Heart left ventricle (tissue), 16 donors: ENCODE measurements around the gene IL1RL1. TPM values are rescaled to one million over a fixed set of nuclear protein-coding genes. Genes with fewer than 3 reads are reported as not detected.

Experiments used
- ATAC-seq, 4 donors: fragments of 200-7000 bp; cut with Tn5 transposase; one replicate each; pipeline ENCODE4 v1.9.1; 2020 to 2022; ENCODE audit warnings: moderate library complexity in 4 of 4, mild to moderate bottlenecking in 3 of 4, moderate number of reproducible peaks in 1 of 4
- DNase-seq, 5 donors: peaks; one replicate each; pipeline ENCODE4 v3.0.0-alpha.2; 2020
- H3K27ac ChIP-seq, 12 donors: fragments of 200-600 bp; sonication (generic) in 4 of 12; one replicate each; pipeline versions ENCODE4 v1.5.0 to v1.8.0; 2016 to 2022; ENCODE audit warnings: mild to moderate bottlenecking in 2 of 12
- H3K27me3 ChIP-seq, 9 donors: fragments of 200-600 bp; sonication (generic) in 2 of 9; one replicate each; pipeline versions ENCODE4 v1.5.1 to v1.8.0; 2016 to 2022; ENCODE audit warnings: mild to moderate bottlenecking in 3 of 9
- H3K36me3 ChIP-seq, 9 donors: fragments of 200-600 bp; sonication (generic) in 2 of 9; one replicate each; pipeline versions ENCODE4 v1.5.0 to v1.8.0; 2018 to 2022; ENCODE audit warnings: mild to moderate bottlenecking in 2 of 9
- H3K4me1 ChIP-seq, 12 donors: fragments of 200-600 bp; sonication (generic) in 4 of 12; one replicate each; pipeline versions ENCODE4 v1.5.0 to v1.8.0; 2016 to 2022; ENCODE audit warnings: mild to moderate bottlenecking in 3 of 12
- H3K4me3 ChIP-seq, 12 donors: fragments of 200-600 bp; sonication (generic) in 4 of 12; one replicate each; pipeline versions ENCODE4 v1.5.0 to v1.8.0; 2017 to 2022; ENCODE audit warnings: mild to moderate bottlenecking in 9 of 12, moderate library complexity in 4 of 12
- H3K9me3 ChIP-seq, 12 donors: fragments of 200-600 bp; sonication (generic) in 4 of 12; one replicate each; pipeline versions ENCODE4 v1.5.0 to v1.8.0; 2016 to 2022; ENCODE audit warnings: mild to moderate bottlenecking in 1 of 12
- POLR2A ChIP-seq, 2 donors: fragments of 450-650 bp; IDR thresholded peaks; one replicate each; pipeline ENCODE4 v1.6.1; 2017; ENCODE audit warnings: antibody characterized with exemption in 2 of 2, mild to moderate bottlenecking in 2 of 2, moderate library complexity in 2 of 2
- WGBS, 4 donors: extraction: QIAGEN DNeasy Blood & Tissue Kit in 2 of 4; methylation state at CpG; one replicate each; pipeline versions ENCODE4 v1.1.5 to v1.1.7; 2013 to 2018; 5-methylcytosine and 5-hydroxymethylcytosine counted together
- intact Hi-C, 10 donors: fragments of 100-400 bp; cut with DNase I; formaldehyde crosslinking; loops; one replicate each; pipeline versions ENCODE4 v1.11.1 to v1.14.2; 2022
- polyA plus RNA-seq, 2 donors: library from polyadenylated mRNA; stranded (reverse); fragments of 200-250 nt; gene quantifications; one replicate each; pipeline ENCODE4 v1.2.3, GENCODE V29; 2013
- total RNA-seq, 9 donors: library from RNA; depleted of rRNA in 2 of 9; stranded (reverse); fragments of >200 nt in 2 of 9; fragmentation: NEBNext Ultra II Directional in 3 of 9; extraction: Animal tissue kit (Norgen Biotek cat#: 25700) in 3 of 9; gene quantifications; one replicate each; pipeline versions ENCODE4 v1.1.0 to v1.2.4, GENCODE V29; 2016 to 2023
- TF ChIP-seq, protein P1 (sequence below), 12 donors: fragments of 200-600 bp; sonication (generic) in 4 of 12; IDR thresholded peaks; one replicate each; pipeline versions ENCODE4 v1.5.0 to v1.8.0; 2018 to 2022; ENCODE audit warnings: antibody characterized with exemption in 12 of 12, mild to moderate bottlenecking in 5 of 12
- donor health status: ischemic (EF 13 %, LVEDD 7.1; RV severe dilation, severe dysfunction).
- donor health status: healthy with polysubstance abuse.
- donor health status: DM: no; HTN: yes; CAD: no.
- donor health status: DM: no; HTN: no; CAD: no.
- donor health status: ischemic (EF 25% LVEDD 6.9; RV normal size, moderate dysfunction).
- donor health status: ischemic (EF 25% LVEDD 5.7; RV mildly dilated, moderate dysfunction).
- donor health status: healthy.
- donor health status: DM: yes; HTN: yes; CAD: no.
- donor health status: ischemic (EF 35%, LVEDD 5.7; RV mildly dilated, moderate dysfunction).
- donor health status: nonischemic (EF 11% LVEDD 7.7; RV severe dilation, severe dysfunction).
- donor health status: DM: yes; HTN: yes; CAD: no.
- donor health status: PGD.
- donor health status: ischemic (EF 29% LVEDD 5.4; RV normal size, mild dysfunction).
- donor health status: nonischemic (EF 23%, LVEDD 6.1; RV moderate dilation, normal function).

IL1RL1 gene
- total and polyA plus RNA-seq, 11 donors, result 0.25 to 84.9 (median 1.6) TPM

DNA sequence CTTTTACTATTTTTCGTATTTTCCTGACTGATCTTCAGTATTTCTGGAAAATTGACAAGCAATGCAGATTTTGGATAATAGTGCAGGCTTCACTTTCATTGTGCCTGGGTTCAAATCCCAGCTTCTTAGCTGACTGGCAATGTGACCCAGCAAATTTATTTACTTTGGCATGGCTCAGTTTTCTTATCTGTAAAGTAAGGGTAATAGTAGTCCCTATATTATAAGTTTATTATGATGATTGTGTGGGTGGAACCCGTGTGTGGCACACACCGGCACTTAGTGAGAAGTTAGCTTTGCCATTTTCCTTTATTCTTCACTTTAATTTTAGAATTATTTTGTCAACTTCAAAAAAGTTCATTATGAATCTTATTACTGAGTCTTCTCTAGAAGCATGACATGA, 7.8 kb upstream of the IL1RL1 start:
- no peaks in the 10 kb centered on the region for H3K36me3 ChIP-seq
- DNase-seq (no peak), ATAC-seq (no peak)
- peaks cover 0 to 65% (median 5%) of the 10 kb centered on the region in 9 donors for H3K27me3 ChIP-seq
- WGBS, 4 donors, result 90 to 93% (median 91%) methylated on average over 3 of the region's 3 CpGs
- H3K4me3 ChIP-seq, result no peak overlapping the region
- peaks cover 0 to 6% (median 0%) of the 10 kb centered on the region in 12 donors for H3K4me1 ChIP-seq
- H3K9me3 ChIP-seq, result no peaks in the 10 kb centered on the region
- TF ChIP-seq, protein P1, sequence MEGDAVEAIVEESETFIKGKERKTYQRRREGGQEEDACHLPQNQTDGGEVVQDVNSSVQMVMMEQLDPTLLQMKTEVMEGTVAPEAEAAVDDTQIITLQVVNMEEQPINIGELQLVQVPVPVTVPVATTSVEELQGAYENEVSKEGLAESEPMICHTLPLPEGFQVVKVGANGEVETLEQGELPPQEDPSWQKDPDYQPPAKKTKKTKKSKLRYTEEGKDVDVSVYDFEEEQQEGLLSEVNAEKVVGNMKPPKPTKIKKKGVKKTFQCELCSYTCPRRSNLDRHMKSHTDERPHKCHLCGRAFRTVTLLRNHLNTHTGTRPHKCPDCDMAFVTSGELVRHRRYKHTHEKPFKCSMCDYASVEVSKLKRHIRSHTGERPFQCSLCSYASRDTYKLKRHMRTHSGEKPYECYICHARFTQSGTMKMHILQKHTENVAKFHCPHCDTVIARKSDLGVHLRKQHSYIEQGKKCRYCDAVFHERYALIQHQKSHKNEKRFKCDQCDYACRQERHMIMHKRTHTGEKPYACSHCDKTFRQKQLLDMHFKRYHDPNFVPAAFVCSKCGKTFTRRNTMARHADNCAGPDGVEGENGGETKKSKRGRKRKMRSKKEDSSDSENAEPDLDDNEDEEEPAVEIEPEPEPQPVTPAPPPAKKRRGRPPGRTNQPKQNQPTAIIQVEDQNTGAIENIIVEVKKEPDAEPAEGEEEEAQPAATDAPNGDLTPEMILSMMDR (IDR thresholded peaks at IDR 0.05), result no peak
- no peak for TF ChIP-seq POLR2A (IDR thresholded peaks at IDR 0.05)
- H3K27ac ChIP-seq, result no peak overlapping the region
- intact Hi-C loops, result loop anchor here in 1 of 10 donors (5.0 kb wide), 1 partner anchor 34 kb away; no protein-coding TSS in a partner anchor

DNA sequence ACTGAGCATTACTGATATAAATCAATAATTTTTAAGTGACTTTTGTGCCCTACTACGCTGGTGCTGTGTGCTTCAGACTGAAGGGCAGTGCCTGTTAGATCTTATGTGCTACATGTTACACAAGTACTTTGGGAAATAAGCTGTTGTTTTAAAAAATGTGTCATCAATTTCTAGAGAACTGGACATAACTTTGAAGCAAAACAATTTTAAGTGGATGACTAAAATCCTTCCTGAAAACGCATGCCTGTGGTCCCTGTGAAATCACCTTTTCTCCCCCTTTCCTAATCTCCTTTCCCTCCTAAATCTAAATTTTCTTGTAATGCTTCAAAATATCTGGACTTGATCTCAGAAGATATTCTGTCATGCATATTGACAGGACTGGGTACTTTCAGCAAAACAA, 7.1 kb upstream of the IL1RL1 start:
- TF ChIP-seq POLR2A (IDR thresholded peaks at IDR 0.05), result no peak
- TF ChIP-seq, protein P1 (IDR thresholded peaks at IDR 0.05), result no peak
- Histone ChIP-seq H3K27ac (peak overlapping the region in 2 of 12 donors; percentile 18 to 69), H3K4me1 (peaks cover 0 to 6% (median 0%) of the 10 kb centered on the region in 12 donors), H3K9me3 (no peaks in the 10 kb centered on the region), H3K36me3 (no peaks in the 10 kb centered on the region), H3K4me3 (no peak overlapping the region), H3K27me3 (peaks cover 0 to 58% (median 5%) of the 10 kb centered on the region in 9 donors)
- WGBS, 4 donors, result 64 to 68% (median 65%) methylated on average over 2 of the region's 2 CpGs
- DNase-seq, result no peak
- intact Hi-C loops, result loop anchor here in 1 of 10 donors (5.0 kb wide), 1 partner anchor 33 kb away; no protein-coding TSS in a partner anchor
- ATAC-seq, result no peak

DNA sequence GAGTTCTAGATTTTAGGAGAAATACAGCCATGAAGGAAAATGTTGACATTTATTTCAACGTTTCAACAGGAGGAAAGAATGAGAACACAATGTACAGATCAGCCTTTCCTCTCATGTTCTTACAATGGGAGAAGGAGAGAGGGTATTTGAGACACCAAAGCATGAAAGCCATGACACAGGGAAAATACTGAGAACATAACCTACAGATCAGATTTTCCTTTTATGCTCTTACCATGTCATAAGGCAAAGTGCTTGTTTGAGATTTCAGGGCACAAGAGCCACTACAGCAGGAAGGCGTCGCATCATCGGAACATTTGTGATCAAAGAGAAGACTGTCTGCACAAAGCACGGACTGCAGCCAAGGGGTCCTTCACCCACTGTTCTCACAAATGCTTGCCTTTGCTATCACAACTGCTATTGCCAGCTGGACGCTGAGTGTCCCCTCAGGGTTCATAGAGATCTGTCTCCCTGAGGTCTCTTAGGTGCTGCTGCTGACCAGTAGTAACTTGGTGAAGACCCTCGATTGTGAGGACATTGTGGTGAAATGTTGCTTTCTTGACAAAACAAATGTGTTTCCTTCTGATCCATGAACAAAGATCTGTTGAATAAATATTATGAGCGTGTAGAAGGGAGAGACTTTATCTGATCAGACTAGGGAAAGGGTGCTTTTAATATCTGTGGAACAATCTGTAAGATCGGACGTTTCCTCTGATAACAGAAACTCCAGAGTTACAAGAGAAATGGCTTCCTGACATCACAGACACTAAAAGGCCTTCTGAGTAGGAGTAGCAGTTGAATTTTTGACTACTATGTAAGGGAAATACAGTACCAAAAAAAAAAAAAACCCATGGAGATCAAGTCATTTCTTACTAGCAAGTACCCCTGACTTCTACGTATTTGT, 6.4 kb upstream of the IL1RL1 start:
- H3K27me3 ChIP-seq, result peaks cover 0 to 53% (median 5%) of the 10 kb centered on the region in 9 donors
- no peaks in the 10 kb centered on the region for H3K9me3 ChIP-seq
- intact Hi-C loops, result loop anchor here in 1 of 10 donors (5.0 kb wide), 1 partner anchor 32 kb away; no protein-coding TSS in a partner anchor
- no peak for TF ChIP-seq POLR2A (IDR thresholded peaks at IDR 0.05)
- TF ChIP-seq, protein P1 (IDR thresholded peaks at IDR 0.05), result no peak
- H3K4me1 ChIP-seq, result peaks cover 0 to 6% (median 0%) of the 10 kb centered on the region in 12 donors
- ATAC-seq, result peak in 3 of 4 donors; percentile 33 to 57 (median 45)
- DNase-seq, result no peak
- H3K36me3 ChIP-seq, result no peaks in the 10 kb centered on the region
- H3K27ac ChIP-seq, result peak overlapping the region in 3 of 12 donors; percentile 18 to 69 (median 56)
- WGBS, 4 donors, result 40 to 59% (median 54%) methylated on average over 11 of the region's 11 CpGs
- H3K4me3 ChIP-seq, result no peak overlapping the region

DNA sequence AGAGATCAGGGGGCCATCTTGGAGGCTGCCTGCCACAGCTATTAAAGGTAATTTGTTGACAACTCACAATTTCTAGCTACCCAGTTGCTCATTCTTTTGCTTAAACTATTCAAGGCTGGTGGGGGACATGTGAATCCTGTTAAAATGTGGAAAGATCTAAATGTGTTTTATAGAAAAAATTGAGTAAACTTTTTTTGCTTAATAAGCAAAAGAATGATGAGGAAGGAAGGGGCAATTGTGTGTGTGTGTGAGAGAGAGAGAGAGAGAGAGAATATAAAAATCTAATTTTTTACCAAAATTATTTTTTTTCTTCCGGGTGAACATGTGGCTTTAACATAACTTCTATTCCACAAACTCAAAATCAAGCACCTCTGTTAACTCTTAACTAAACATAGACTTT, 5.2 kb upstream of the IL1RL1 start:
- Histone ChIP-seq H3K36me3 (no peaks in the 10 kb centered on the region), H3K9me3 (no peaks in the 10 kb centered on the region), H3K27me3 (peaks cover 0 to 42% (median 5%) of the 10 kb centered on the region in 9 donors), H3K27ac (peak overlapping the region in 1 of 12 donors; percentile 69), H3K4me3 (no peak overlapping the region), H3K4me1 (peaks cover 0 to 6% (median 0%) of the 10 kb centered on the region in 12 donors)
- TF ChIP-seq, protein P1 (IDR thresholded peaks at IDR 0.05), result no peak
- no peak for TF ChIP-seq POLR2A (IDR thresholded peaks at IDR 0.05)
- ATAC-seq (no peak), DNase-seq (no peak)
- intact Hi-C loops, result no loop called here
- 71 to 90% (median 78%) methylated on average over 1 of the region's 1 CpG for WGBS, 4 donors
